SW 1271 (cell line): Measurements from ENCODE around the gene CUL7.
A peak's percentile ranks its signal among the peaks of the same experiment; 100 is the strongest.
"Not testable (repeated sequence)": the region's sequence is repeated elsewhere in the genome, so short reads cannot be mapped to it uniquely, and the experiment has no call there.

Experiments
- DNase-seq, 2 experiments: peaks; one replicate each; lab custom pipeline; 2025; lab: John Stamatoyannopoulos, UW

CUL7 gene

GRCh38 chr6:43045371-43045930, 8.2 kb downstream of the CUL7 start:
- no peak for DNase-seq

- DNase-seq = no peak
Observed at GRCh38 chr6:43043310-43043709, 10.3 kb downstream of the CUL7 start.

GRCh38 chr6:43041475-43041874, 12.2 kb downstream of the CUL7 start:
- not testable (repeated sequence) for DNase-seq

GRCh38 chr6:43040542-43041257, 13.0 kb downstream of the CUL7 start:
- DNase-seq = no peak

DNA sequence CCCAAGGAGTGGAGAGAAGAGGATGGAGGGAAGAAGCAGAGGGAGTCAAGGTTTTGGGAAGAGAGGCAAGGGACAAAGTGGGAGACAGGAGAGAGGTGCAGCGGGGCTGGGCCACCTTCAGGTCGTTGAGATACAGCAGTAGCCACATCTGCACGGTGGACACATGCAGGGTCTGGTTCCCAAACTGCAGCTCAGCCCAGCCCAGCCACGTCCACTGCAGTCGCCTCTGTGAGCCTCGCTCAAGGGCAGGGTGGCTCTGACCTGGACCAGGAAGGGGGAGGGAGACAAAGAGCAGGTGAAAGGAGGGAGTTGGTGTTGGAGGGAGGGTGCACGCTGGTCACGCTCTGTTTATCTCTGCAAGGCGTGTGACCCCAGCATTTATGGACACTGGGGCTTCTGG, 14.9 kb downstream of the CUL7 start:
- no peak for DNase-seq

- DNase-seq = no peak
Observed at GRCh38 chr6:43037706-43038105, 15.9 kb downstream of the CUL7 start.

DNA sequence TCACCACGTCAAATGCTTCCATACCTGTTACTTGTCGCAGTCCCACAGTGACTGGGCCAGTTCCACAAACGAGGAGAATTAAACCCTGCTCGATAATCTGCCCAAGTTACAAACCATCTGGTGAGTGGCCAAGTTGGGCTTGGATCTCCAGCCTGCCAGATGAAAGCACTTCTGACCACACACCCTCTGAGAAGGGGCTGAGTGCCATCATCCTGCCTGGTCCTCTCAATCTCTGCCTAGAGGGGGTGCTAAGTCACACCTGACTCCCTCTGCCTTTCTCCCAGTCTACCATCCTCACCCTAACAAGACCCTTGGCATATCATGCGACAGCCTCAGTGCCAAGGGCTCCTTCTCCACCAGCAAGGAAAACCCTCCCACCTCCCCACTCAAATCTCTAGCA, 16.5 kb downstream of the CUL7 start:
- DNase-seq = no peak

DNA sequence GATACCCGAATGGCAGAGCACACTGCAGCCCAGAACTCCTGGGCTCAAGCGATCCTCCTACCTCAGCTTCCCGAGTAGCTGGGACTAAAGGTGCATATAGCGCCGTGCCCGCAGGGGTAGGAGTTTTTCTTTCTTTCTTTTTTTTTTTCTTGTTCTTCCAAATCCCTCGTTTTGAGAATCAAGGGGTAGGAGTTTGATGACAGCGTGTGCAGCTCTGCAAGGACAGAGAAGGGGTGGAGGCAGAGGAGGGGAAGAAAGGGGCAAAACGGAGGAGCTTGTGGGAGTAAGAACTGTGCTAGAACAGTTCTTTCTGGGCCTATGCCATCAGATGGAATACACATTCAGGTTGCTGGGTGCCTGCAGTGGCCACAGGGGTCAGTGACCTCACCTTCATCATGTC, 16.9 kb downstream of the CUL7 start:
- DNase-seq = no peak

DNA sequence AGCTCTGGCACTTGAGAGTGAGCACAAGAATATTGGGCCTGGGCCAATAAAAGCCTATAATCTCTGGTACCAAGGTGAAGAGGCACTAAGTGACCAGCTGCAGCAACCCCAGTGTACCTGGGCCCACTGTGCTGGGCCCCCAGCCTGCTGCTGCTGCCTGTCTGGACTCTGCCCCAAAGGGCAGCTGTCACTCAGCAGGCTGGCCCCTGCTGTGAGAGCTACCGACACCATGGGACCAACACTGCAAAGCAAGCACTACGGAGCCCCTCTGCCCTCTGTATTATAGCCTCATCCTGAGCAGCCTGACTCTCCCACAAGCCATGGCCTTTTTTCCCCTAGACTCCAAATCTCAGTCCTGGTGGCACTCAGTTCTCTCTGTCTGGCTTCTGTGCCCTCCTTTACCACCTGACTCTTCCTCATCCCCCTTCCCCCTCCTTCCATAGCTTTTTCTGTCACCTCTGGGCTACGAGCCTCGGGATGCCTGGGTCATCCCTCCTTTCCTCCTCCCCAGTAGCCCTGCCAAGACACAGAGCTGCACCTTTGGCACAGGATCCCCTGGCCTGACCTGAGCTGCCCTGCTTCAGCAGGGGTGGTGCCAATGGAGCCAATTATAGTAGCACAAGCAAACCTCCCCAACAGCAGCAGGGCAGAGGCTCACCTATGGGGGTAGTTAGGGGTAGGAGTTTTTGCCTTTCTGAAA, 18.0 kb downstream of the CUL7 start:
- no peak for DNase-seq

DNA sequence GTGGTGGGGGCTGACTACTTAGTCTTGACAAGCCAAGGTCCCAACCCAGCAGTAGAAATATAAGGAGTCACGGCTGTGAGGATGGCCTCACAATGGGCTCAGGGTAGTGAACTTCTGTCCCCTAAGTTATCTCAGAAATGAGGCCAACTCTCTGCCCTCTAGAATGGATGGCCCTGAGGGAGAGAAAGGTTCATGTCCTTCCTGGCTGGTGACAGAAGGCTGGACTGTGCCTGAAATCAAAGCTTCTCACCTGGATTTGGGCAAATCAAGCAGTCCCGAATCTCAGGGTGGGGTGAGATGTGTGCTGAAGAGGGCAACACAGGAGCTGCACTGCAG, 19.5 kb downstream of the CUL7 start:
- no peak for DNase-seq

DNA sequence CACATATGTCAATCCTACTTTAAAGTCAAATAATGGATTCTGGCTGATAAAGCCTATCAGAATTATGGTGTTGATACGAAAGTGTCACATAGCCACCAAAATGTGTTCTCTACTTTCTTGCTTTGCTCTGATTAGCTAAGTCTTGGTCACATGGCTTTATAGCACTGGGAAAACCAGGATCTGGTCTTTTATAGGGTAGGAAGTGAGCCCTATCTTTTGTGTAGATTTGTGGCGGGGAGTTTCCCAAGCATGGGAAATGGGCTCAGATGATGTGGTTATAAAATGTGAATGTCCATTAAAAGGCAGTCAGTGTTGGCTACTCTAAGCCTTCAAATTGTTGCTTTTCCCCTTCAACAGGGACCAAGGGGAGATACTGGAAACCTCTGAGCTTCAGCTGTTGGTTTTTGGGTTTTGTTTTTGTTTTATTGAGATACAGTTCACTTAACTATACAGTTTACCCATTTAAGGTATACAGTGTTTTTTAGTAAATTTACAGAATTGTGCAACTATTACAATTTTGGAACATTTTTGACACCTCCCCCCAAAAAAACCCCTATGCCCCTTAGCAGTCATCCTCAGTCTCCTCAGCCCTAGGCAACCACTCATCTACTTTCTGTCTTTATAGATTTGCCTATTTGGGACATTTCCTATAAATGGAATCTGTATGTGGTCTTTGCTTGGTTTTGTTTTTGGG, 20.0 kb downstream of the CUL7 start:
- DNase-seq = no peak

DNA sequence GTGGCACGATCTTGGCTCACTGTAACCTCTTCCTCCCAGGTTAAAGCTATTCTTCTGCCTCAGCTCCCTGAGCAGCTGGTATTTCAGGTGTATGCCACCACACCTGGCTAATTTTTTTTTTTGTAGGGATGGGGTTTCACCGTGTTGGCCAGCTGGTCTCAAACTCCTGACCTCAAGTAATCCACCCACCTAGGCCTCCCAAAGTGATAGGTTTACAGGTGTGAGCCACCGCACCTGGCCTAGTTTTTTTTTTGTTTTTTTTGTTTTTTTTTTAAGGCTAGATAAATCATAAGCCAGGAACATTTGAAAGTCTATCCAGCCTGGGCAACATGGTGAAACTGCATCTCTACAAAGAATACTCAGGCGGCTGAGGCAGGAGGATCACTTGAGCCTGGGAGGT, 21.3 kb downstream of the CUL7 start:
- DNase-seq = no peak

- DNase-seq = no peak
Observed at GRCh38 chr6:43029120-43029519, 24.5 kb downstream of the CUL7 start.

DNA sequence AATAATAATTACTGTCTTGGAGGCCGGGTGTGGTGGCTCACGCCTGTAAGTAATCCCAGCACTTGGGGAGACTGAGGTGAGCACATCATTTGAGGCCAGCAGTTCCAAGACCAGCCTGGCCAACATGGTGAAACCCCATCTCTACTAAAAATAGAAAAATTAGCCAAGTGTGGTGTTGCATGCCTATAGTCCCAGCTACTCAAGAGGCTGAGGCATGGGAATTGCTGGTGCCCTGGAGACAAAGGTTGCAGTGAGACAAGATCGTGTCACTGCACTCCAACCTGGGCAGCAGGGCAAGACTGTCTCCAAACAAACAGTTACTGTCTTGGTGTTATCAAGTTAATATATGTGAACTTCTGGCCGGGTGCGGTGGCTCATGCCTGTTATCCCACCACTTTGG, 27.3 kb downstream of the CUL7 start:
- no peak for DNase-seq

- DNase-seq = no peak
Observed at GRCh38 chr6:43024436-43024835, 29.2 kb downstream of the CUL7 start.

DNA sequence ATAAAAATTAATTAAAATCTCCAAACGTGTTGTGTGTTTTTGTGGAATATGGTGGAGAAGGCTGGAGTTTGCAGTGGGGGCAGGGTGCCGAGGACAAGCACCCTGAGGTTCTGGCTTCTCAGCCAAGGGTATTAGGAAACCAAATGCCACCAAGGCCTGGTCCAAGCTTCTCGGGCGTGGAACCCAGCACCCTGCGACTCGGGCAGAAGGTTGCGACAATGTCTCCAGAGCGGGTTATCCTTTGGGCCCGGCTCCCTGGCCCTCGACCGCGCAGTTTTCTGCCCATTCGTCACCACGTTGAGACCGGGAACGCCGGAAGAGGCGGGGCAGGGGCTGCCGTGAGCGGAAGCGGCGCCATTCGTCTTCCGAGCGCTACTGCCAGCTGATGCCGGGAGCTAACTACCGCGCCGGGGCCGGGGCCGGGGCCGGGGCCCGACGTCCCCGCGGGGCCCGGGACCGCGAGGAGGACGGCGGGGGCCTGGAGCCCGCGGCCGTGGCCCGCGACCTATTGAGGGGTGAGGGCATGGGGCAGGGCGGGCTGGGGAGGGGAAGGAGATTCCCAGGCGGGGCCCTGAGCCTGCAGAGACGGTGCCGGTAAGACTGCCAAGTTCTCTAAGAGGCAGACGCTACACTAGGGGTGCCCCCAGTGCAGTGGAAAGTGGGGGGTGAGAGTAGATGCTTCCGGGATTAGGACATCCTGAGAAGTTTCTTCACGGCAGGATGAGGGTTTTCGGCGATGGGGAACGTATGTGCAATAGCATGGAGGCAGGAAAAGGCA, 32.2 kb downstream of the CUL7 start, which contains the start of gene RRP36:
Gene RRP36, plus strand, starts transcription at position 354 of the 778 bp plus-strand sequence. Its CDS starts 32 bp downstream, at position 386.
- DNase-seq = peak; percentile 55 to 74

DNA sequence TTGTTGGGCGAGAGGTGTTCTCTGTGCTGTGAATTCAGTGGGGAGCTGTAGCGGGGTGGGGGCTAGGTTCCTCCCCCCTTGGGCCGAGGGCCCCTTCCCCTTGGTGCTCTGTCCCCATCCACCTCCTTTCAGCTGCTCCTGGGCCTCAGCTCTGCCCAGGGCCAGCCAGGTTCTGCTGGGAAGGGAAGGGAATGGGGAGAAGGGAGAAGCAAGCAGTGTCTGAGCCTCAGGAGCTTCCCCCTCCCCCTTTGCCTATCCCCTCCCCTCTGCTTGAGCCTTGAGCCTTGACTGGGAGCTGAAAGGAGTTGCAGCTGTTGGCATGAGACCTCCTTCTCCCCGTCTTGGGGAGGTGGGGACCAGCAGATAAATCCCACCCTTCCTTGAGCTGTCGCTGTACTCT, 32.8 kb downstream of the CUL7 start:
- peak in 1 of 2 experiments; percentile 33 for DNase-seq

- DNase-seq = no peak
Observed at GRCh38 chr6:43020052-43020705, 33.5 kb downstream of the CUL7 start.

DNA sequence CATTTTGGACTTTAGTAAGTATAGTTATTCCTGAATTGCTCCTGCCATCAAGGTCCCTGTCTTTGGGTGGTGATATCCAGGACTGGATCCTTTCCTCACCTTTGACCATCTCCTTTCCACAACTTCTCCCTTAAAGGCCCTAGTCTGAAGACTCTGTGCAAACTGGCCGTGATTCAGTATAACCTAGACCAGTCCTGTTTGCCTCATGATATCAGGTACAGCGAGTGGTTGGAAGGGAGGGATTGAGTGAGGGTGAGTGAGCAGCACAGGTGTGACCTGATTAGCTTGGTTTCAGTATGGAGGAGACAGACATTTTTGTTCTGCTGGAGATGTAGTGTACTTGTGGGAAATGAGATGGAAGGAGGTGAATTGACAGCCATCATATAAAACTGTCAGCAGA, 34.5 kb downstream of the CUL7 start:
- no peak for DNase-seq

DNA sequence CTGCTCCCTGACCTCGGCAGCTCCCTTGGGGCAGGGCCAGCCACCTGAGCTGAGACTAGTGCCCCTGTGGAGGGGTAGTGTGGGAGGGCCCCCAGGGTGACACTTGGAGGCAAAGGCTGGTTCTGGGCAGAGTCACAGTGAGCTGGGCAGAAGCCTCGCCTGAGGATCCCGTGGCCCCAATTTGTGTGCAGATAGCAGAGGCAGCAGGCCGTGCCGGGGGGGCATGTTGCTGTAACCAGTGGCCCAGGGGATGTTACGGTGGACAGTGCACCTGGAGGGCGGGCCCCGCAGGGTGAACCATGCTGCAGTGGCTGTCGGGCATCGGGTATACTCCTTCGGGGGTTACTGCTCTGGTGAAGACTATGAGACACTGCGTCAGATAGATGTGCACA, 36.7 kb downstream of the CUL7 start:
- no peak for DNase-seq

DNA sequence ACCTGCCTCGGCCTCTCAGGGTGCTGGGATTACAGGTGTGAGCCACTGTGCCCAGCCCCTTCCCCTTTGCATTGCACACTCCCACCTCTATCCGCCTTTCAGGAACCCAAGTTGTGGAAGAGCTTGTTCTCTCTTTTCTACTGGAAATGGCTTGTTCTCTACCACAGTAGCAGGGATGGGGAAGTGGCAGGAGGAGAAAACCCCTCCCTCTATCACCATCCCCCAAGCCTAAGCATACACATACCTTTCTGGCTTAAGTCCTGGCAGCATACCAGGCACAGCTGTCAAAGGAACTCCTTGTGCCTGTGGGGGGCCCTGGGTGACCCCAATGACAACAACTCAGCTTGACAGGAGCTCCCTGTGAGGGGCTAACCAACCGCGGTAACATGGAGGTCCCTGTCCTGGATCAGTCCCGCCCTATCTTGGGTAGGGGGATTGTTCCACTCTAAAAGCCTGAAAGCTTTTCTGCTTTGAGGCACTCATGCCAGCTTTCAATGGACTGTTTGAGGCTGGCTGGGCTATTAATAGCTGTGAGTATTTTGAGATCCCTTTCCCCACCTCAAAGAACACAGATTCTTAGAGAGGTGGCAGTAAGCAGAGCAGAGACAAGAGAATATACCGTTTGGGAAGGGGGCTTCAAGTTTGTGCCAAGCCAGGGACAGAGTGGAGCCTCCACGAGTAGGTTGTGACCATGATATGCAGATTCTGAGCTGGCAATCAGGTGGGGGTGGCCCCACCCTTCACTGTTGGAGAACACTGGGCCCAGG, 37.3 kb downstream of the CUL7 start:
- DNase-seq = no peak
